GM23338 (cell line): ENCODE measurements around the gene FYN. TPM values are rescaled to one million over a fixed set of nuclear protein-coding genes. Genes with fewer than 3 reads are reported as not detected.

Source experiments
- CREB1 ChIP-seq: fragments of 250-450 bp; sonication (Bioruptor Pico); IDR thresholded peaks from 2 replicates; pipeline ENCODE4 v1.5.0; 2020; ENCODE audit warnings: low read depth, mild to moderate bottlenecking, moderate library complexity
- CTCF ChIP-seq, 2 experiments: fragments of 200-600 bp in 1 of 2; sonication (generic) in 1 of 2; conservative IDR thresholded peaks; 2 replicates each; pipeline versions ENCODE4 v1.5.1 to v1.6.1; 2016 to 2017; ENCODE audit warnings: antibody characterized with exemption in 2 of 2, low read depth in 2 of 2, mild to moderate bottlenecking in 2 of 2, moderate library complexity in 1 of 2
- EZH2 ChIP-seq: fragments of 200-600 bp; sonication (generic); IDR thresholded peaks from one replicate; pipeline ENCODE4 v1.8.0; 2017; ENCODE audit warnings: antibody characterized with exemption, mild to moderate bottlenecking, low read depth; ENCODE audit not compliant: unreplicated experiment
- EZH2phosphoT487 ChIP-seq: fragments of 200-600 bp; sonication (generic); IDR thresholded peaks from one replicate; pipeline ENCODE4 v1.8.1; 2018; ENCODE audit warnings: antibody characterized with exemption; ENCODE audit not compliant: unreplicated experiment
- NANOG ChIP-seq: IDR thresholded peaks from 2 replicates; pipeline ENCODE4 v1.6.1; 2016; ENCODE audit warnings: antibody characterized with exemption, borderline replicate concordance
- POLR2AphosphoS5 ChIP-seq: IDR thresholded peaks from 2 replicates; pipeline ENCODE4 v1.6.1; 2016; ENCODE audit warnings: antibody characterized with exemption, low read depth
- REST ChIP-seq: IDR thresholded peaks from one replicate; pipeline ENCODE4 v1.6.1; 2018; ENCODE audit warnings: antibody characterized with exemption; ENCODE audit not compliant: unreplicated experiment
- ZNF462 ChIP-seq: fragments of 250-450 bp; sonication (Bioruptor Pico); IDR thresholded peaks from 2 replicates; pipeline ENCODE4 v1.5.0; 2020; ENCODE audit warnings: mild to moderate bottlenecking, moderate library complexity
- polyA plus RNA-seq: library from polyadenylated mRNA; unstranded; fragments of >200 nt; fragmentation: Nextera tagmentation; extraction: Ambion mirVana; gene quantifications from 2 replicates; pipeline ENCODE4 v1.2.1, GENCODE V29; 2016
- total RNA-seq: library from RNA; depleted of rRNA; stranded (reverse); fragments of >200 nt; shearing (Covaris generic); gene quantifications from 2 replicates; pipeline ENCODE4 v1.2.3, GENCODE V29; 2014

The FYN gene
- total and polyA plus RNA-seq, 2 experiments from 2014 or later, result 46.8 to 143 TPM

- TF ChIP-seq ZNF462 (CRISPR knock-in tag) (no peak), NANOG (no peak), CREB1 (CRISPR knock-in tag) (no peak), REST (no peak), EZH2 (no peak), EZH2phosphoT487 (no peak), CTCF (conservative IDR thresholded peaks at IDR 0.05; ENCODE audit: low read depth in 2 of 2) (no peak), POLR2AphosphoS5 (no peak)
Measured at GRCh38 chr6:111823831-111824607, 49.2 kb downstream of the FYN start (continued).
